H1 (cell line): ENCODE results near the gene CCDC78. TPM values are rescaled to one million over a fixed set of nuclear protein-coding genes. Genes with fewer than 3 reads are reported as not detected.

Experiments
- CTCF ChIA-PET: fragments of 300-600 bp; sonication (Branson Sonifier 250); formaldehyde crosslinking; loops from one replicate; lab custom pipeline; 2021; ENCODE audit not compliant: partially characterized antibody; lab: Charles Lee
- POLR2A ChIA-PET: fragments of 300-600 bp; sonication (Branson Sonifier 250); formaldehyde crosslinking; loops from one replicate; lab custom pipeline; 2021; ENCODE audit warnings: inconsistent platforms; ENCODE audit not compliant: partially characterized antibody; lab: Charles Lee
- DNase-seq, 2 experiments: peaks; one replicate each; pipeline versions ENCODE4 v3.0.0 to v3.0.0-alpha.2; 2010 to 2022; ENCODE audit warnings: low spot score in 2 of 2, low read depth in 1 of 2, mixed read lengths in 1 of 2
- FAIRE-seq: peaks from 2 replicates; lab custom pipeline; 2011; peaks lifted over from hg19 to GRCh38; lab: Jason Lieb, UNC
- H2AFZ ChIP-seq: 2 replicates; pipeline ENCODE4 v1.8.1; 2012; ENCODE audit warnings: low read length, inconsistent platforms
- H2AK5ac ChIP-seq: 2 replicates; pipeline ENCODE4 v1.6.1; 2013; ENCODE audit warnings: low read depth, low read length
- H2BK120ac ChIP-seq: replicated peaks from 2 replicates; pipeline ENCODE3; 2013; ENCODE audit warnings: low read depth, low read length, inconsistent platforms
- H2BK12ac ChIP-seq: 2 replicates; pipeline ENCODE4 v1.6.1; 2013; ENCODE audit warnings: low read depth, low read length
- H2BK15ac ChIP-seq: 2 replicates; pipeline ENCODE4 v1.6.1; 2013; ENCODE audit warnings: low read length
- H2BK20ac ChIP-seq: 2 replicates; pipeline ENCODE4 v1.6.1; 2013; ENCODE audit warnings: low read length
- H2BK5ac ChIP-seq: 2 replicates; pipeline ENCODE4 v1.6.1; 2013; ENCODE audit warnings: low read depth, low read length
- H3K14ac ChIP-seq: 2 replicates; pipeline ENCODE4 v1.6.1; 2013; ENCODE audit warnings: inconsistent platforms; ENCODE audit not compliant: insufficient read length
- H3K18ac ChIP-seq: 2 replicates; pipeline ENCODE4 v1.6.1; 2013; ENCODE audit warnings: low read length; ENCODE audit errors: extremely low read depth
- H3K23ac ChIP-seq: 2 replicates; pipeline ENCODE4 v1.6.1; 2013; ENCODE audit warnings: inconsistent platforms; ENCODE audit not compliant: insufficient read length
- H3K23me2 ChIP-seq: 2 replicates; pipeline ENCODE4 v1.6.1; 2013; ENCODE audit warnings: low read depth, low read length
- H3K27ac ChIP-seq: 2 replicates; pipeline ENCODE4 v1.6.1; 2011; ENCODE audit warnings: low read depth, low read length, inconsistent platforms
- H3K27me3 ChIP-seq, 4 experiments: replicated peaks in 1 of 4; 1 replicate in 1 of 4; 2 replicates in 3 of 4; pipeline versions ENCODE4 v1.6.1 to v1.8.1; 2011 to 2013; ENCODE audit warnings: low read length in 3 of 4, mild to moderate bottlenecking in 3 of 4, inconsistent platforms in 2 of 4, mixed read lengths in 2 of 4, moderate library complexity in 1 of 4; ENCODE audit not compliant: control insufficient read depth in 3 of 4, insufficient read depth in 3 of 4; ENCODE audit errors: extremely low read depth in 1 of 4
- H3K36me3 ChIP-seq, 4 experiments: 2 replicates each; pipeline versions ENCODE4 v1.6.1 to v1.8.1; 2011 to 2013; ENCODE audit warnings: mild to moderate bottlenecking in 4 of 4, low read length in 3 of 4, moderate library complexity in 2 of 4, control low read depth in 1 of 4, inconsistent platforms in 1 of 4; ENCODE audit not compliant: insufficient read depth in 4 of 4, control insufficient read depth in 2 of 4
- H3K4ac ChIP-seq: replicated peaks from 2 replicates; pipeline ENCODE3; 2013; ENCODE audit warnings: low read length, low read depth, mixed read lengths, inconsistent platforms; ENCODE audit not compliant: insufficient read length
- H3K4me1 ChIP-seq, 4 experiments: replicated peaks in 1 of 4; 1 replicate in 1 of 4; 2 replicates in 3 of 4; pipeline versions ENCODE4 v1.6.1 to v1.8.1; 2011 to 2013; ENCODE audit warnings: low read length in 3 of 4, inconsistent platforms in 2 of 4, mixed read lengths in 1 of 4; ENCODE audit not compliant: insufficient read depth in 4 of 4, control insufficient read depth in 3 of 4
- H3K4me2 ChIP-seq, 2 experiments: 2 replicates each; pipeline versions ENCODE4 v1.6.1 to v1.8.1; 2011 to 2013; ENCODE audit warnings: low read depth in 2 of 2, low read length in 2 of 2, control low read depth in 1 of 2, inconsistent platforms in 1 of 2, mild to moderate bottlenecking in 1 of 2; ENCODE audit not compliant: insufficient read depth in 1 of 2
- H3K4me3 ChIP-seq, 4 experiments: fragments of 200-600, 300-600 bp in 1 of 4; sonication (generic), shearing (Covaris generic), sonication (Bioruptor Twin) in 1 of 4; 2 replicates each; pipeline versions ENCODE4 v1.5.1 to v1.8.1; 2011 to 2016; ENCODE audit warnings: low read length in 4 of 4, low read depth in 3 of 4, control low read depth in 2 of 4, inconsistent platforms in 2 of 4, mild to moderate bottlenecking in 2 of 4, mixed read lengths in 1 of 4, moderate library complexity in 1 of 4; ENCODE audit not compliant: insufficient read depth in 2 of 4; ENCODE audit errors: extremely low read depth in 1 of 4
- H3K56ac ChIP-seq: replicated peaks from 2 replicates; pipeline ENCODE3; 2013; ENCODE audit warnings: low read depth, mild to moderate bottlenecking, mixed read lengths, low read length, inconsistent platforms; ENCODE audit not compliant: insufficient read length
- H3K79me1 ChIP-seq: 2 replicates; pipeline ENCODE4 v1.6.1; 2013; ENCODE audit warnings: low read depth, low read length, control low read depth
- H3K79me2 ChIP-seq, 2 experiments: 2 replicates each; pipeline versions ENCODE4 v1.6.1 to v1.8.1; 2012 to 2013; ENCODE audit warnings: low read length in 2 of 2, mild to moderate bottlenecking in 2 of 2, inconsistent platforms in 1 of 2; ENCODE audit not compliant: insufficient read depth in 2 of 2, control insufficient read depth in 1 of 2
- H3K9ac ChIP-seq, 4 experiments: replicated peaks in 1 of 4; 1 replicate in 1 of 4; 2 replicates in 3 of 4; pipeline versions ENCODE4 v1.6.1 to v1.8.1; 2011 to 2013; ENCODE audit warnings: low read depth in 3 of 4, low read length in 3 of 4, control low read depth in 2 of 4, mild to moderate bottlenecking in 2 of 4, moderate library complexity in 2 of 4, inconsistent platforms in 1 of 4; ENCODE audit errors: extremely low read depth in 1 of 4
- H3K9me3 ChIP-seq, 2 experiments: 2 replicates each; pipeline versions ENCODE4 v1.6.1 to v1.8.1; 2012 to 2013; ENCODE audit warnings: mild to moderate bottlenecking in 2 of 2, moderate library complexity in 2 of 2, control low read depth in 1 of 2, inconsistent platforms in 1 of 2, low read depth in 1 of 2, low read length in 1 of 2, mixed read lengths in 1 of 2; ENCODE audit not compliant: insufficient read depth in 2 of 2
- H4K20me1 ChIP-seq, 2 experiments: replicated peaks in 1 of 2; 2 replicates each; pipeline versions ENCODE3 to v1.8.1; 2011 to 2013; ENCODE audit warnings: inconsistent platforms in 2 of 2, low read length in 2 of 2, mild to moderate bottlenecking in 1 of 2; ENCODE audit not compliant: insufficient read depth in 2 of 2, control insufficient read depth in 1 of 2
- H4K5ac ChIP-seq: 2 replicates; pipeline ENCODE4 v1.6.1; 2013; ENCODE audit warnings: low read length, low read depth, mixed read lengths, inconsistent platforms; ENCODE audit not compliant: insufficient read length
- H4K8ac ChIP-seq: 2 replicates; pipeline ENCODE4 v1.8.0; 2013; ENCODE audit warnings: mild to moderate bottlenecking, moderate library complexity, low read length, inconsistent platforms; ENCODE audit not compliant: insufficient read depth; ENCODE audit errors: extremely low read depth
- H4K91ac ChIP-seq: replicated peaks from 2 replicates; pipeline ENCODE3; 2013; ENCODE audit warnings: low read length, mixed read lengths, inconsistent platforms; ENCODE audit not compliant: insufficient read length
- ASH2L ChIP-seq: fragments of 200-600, 300-600 bp; sonication (generic); IDR thresholded peaks from one replicate; pipeline ENCODE4 v1.7.1; 2017; ENCODE audit warnings: low read length
- CBX5 ChIP-seq: fragments of 300-800, 300-1000 bp; sonication (generic); IDR thresholded peaks from 2 replicates; pipeline ENCODE4 v1.7.1; 2016; ENCODE audit warnings: antibody characterized with exemption, low read length, low read depth
- CTBP2 ChIP-seq: IDR thresholded peaks from 2 replicates; pipeline ENCODE4 v1.7.0; 2011; ENCODE audit warnings: borderline replicate concordance, mild to moderate bottlenecking, moderate library complexity, mixed read lengths, low read length; ENCODE audit not compliant: insufficient read depth, insufficient read length
- JUN ChIP-seq: IDR thresholded peaks from 2 replicates; pipeline ENCODE4 v1.6.1; 2011; ENCODE audit warnings: low read depth, mild to moderate bottlenecking, improper control_type of control experiment, low read length
- PHF8 ChIP-seq: fragments of 200-600 bp; sonication (generic); conservative IDR thresholded peaks from 2 replicates; pipeline ENCODE4 v1.7.1; 2012; ENCODE audit warnings: low read depth, mild to moderate bottlenecking, inconsistent platforms, low read length, moderate library complexity
- POU5F1 ChIP-seq: IDR thresholded peaks from 2 replicates; pipeline ENCODE4 v1.6.1; 2011; ENCODE audit warnings: low read depth, mild to moderate bottlenecking, low read length, moderate library complexity
- TAF1 ChIP-seq: IDR thresholded peaks from 2 replicates; pipeline ENCODE4 v1.6.1; 2011; ENCODE audit warnings: mild to moderate bottlenecking, low read depth, low read length
- TBP ChIP-seq: IDR thresholded peaks from 2 replicates; pipeline ENCODE4 v1.6.1; 2011; ENCODE audit warnings: low read depth, low read length, improper control_type of control experiment
- YY1 ChIP-seq: IDR thresholded peaks from 2 replicates; pipeline ENCODE4 v1.6.1; 2011; ENCODE audit warnings: low read depth, mild to moderate bottlenecking, low read length
- WGBS, 2 experiments: shearing (Covaris generic) in 1 of 2; methylation state at CpG; one replicate each; pipeline versions ENCODE4 v1.1.6 to v1.1.7; 2013 to 2015; ENCODE audit warnings: low lambda C conversion rate in 2 of 2, mixed read lengths in 2 of 2, inconsistent platforms in 1 of 2, low coverage in 1 of 2, missing lambda C conversion rate in 1 of 2; ENCODE audit not compliant: insufficient replicate concordance in 2 of 2, insufficient coverage in 1 of 2, insufficient read length in 1 of 2; ENCODE audit errors: extremely low coverage in 1 of 2, missing lambda C conversion rate in 1 of 2; 5-methylcytosine and 5-hydroxymethylcytosine counted together
- polyA plus RNA-seq, 7 experiments: library from polyadenylated mRNA; depleted of rRNA in 3 of 7; stranded (reverse) in 5 of 7; unstranded in 2 of 7; fragments of >200 nt in 5 of 7; fragments of 200-250 nt in 2 of 7; gene quantifications; 1 replicate in 5 of 7; 2 replicates in 1 of 7; 4 replicates in 1 of 7; pipeline versions ENCODE4 v1.2.1 to v1.2.3, GENCODE V29; 2011 to 2013; ENCODE audit warnings: missing spikeins in 2 of 7, mixed read lengths in 2 of 7
- total RNA-seq: library from RNA; stranded (reverse); fragmentation: NEBNext Ultra II Directional; extraction: Animal tissue kit (Norgen Biotek cat#: 25700); gene quantifications from 2 replicates; pipeline ENCODE4 v1.2.1, GENCODE V29; 2021
- TF ChIP-seq, protein P1 (sequence below), 3 experiments: IDR thresholded peaks; 1 replicate in 2 of 3; 2 replicates in 1 of 3; pipeline versions ENCODE4 v1.5.1 to v1.6.1; 2011; ENCODE audit warnings: low read length in 3 of 3, mild to moderate bottlenecking in 3 of 3, inconsistent platforms in 2 of 3, low read depth in 1 of 3, moderate library complexity in 1 of 3; ENCODE audit not compliant: insufficient read depth in 1 of 3; ENCODE audit errors: control extremely low read depth in 1 of 3

Gene CCDC78
- total and polyA plus RNA-seq, 2 of the 8 experiments (the other 6 are each of a cell fraction or from before 2014, with no cell fraction given) = 7.1 to 8.5 TPM

- no peak overlapping the region for H2AK5ac ChIP-seq
- no peak overlapping the region for H2BK12ac ChIP-seq
- no peak overlapping the region for H3K23ac ChIP-seq
- no peak overlapping the region for H4K5ac ChIP-seq
- no peak overlapping the region for H3K56ac ChIP-seq
- H3K79me1 ChIP-seq = no peaks in the 10 kb centered on the region
- POLR2A ChIA-PET = interaction anchor here (0.7 to 1.9 kb wide), 7 partner anchors 9 to 112 kb away, joined by 3 to 7 read pairs (median 4); partner anchors contain the start of genes CHTF18, MSLN and RPUSD1
- no peak overlapping the region for H2BK120ac ChIP-seq
- FAIRE-seq (no peak), DNase-seq (no peak)
- H3K14ac ChIP-seq = no peak overlapping the region
- H2BK5ac ChIP-seq = no peak overlapping the region
- WGBS, 2 experiments = 94% methylated on average over 33 of the region's 39 CpGs; no CpG with 5 or more reads in 1 of the 2 experiments
- no peak overlapping the region for H4K8ac ChIP-seq
- no peak overlapping the region for H3K27ac ChIP-seq
- H4K91ac ChIP-seq = no peak overlapping the region
- no peak overlapping the region for H3K9ac ChIP-seq
- H3K4ac ChIP-seq = no peak overlapping the region
- no peaks in the 10 kb centered on the region for H3K27me3 ChIP-seq
- no peaks in the 10 kb centered on the region for H4K20me1 ChIP-seq
- peaks cover 3 to 12% (median 5%) of the 10 kb centered on the region in 4 experiments; a peak in 5 of 7 replicates for H3K4me1 ChIP-seq
- H2BK20ac ChIP-seq = no peak overlapping the region
- H3K4me3 ChIP-seq = no peak overlapping the region
- no peaks in the 10 kb centered on the region for H3K79me2 ChIP-seq
- H3K36me3 ChIP-seq = no peaks in the 10 kb centered on the region
- no peak overlapping the region for H3K4me2 ChIP-seq
- CTCF ChIA-PET = interaction anchor here (0.5 to 35.8 kb wide), 7 partner anchors 7 to 380 kb away, joined by 3 to 977 read pairs (median 18); partner anchors contain the start of genes ANTKMT, CCDC78, CIAO3 and FBXL16
- no peak overlapping the region for H2BK15ac ChIP-seq
- no peak overlapping the region for H3K18ac ChIP-seq
- H3K23me2 ChIP-seq = no peaks in the 10 kb centered on the region
- H3K9me3 ChIP-seq = no peaks in the 10 kb centered on the region
- no peak overlapping the region for H2AFZ ChIP-seq
- no peak for TF ChIP-seq YY1
- no peak for TF ChIP-seq CBX5
- TF ChIP-seq JUN = no peak
- TF ChIP-seq TAF1 = no peak
- TF ChIP-seq TBP = no peak
- TF ChIP-seq PHF8 = no peak
- TF ChIP-seq CTBP2 = no peak
- no peak for TF ChIP-seq ASH2L
- TF ChIP-seq, protein P1, sequence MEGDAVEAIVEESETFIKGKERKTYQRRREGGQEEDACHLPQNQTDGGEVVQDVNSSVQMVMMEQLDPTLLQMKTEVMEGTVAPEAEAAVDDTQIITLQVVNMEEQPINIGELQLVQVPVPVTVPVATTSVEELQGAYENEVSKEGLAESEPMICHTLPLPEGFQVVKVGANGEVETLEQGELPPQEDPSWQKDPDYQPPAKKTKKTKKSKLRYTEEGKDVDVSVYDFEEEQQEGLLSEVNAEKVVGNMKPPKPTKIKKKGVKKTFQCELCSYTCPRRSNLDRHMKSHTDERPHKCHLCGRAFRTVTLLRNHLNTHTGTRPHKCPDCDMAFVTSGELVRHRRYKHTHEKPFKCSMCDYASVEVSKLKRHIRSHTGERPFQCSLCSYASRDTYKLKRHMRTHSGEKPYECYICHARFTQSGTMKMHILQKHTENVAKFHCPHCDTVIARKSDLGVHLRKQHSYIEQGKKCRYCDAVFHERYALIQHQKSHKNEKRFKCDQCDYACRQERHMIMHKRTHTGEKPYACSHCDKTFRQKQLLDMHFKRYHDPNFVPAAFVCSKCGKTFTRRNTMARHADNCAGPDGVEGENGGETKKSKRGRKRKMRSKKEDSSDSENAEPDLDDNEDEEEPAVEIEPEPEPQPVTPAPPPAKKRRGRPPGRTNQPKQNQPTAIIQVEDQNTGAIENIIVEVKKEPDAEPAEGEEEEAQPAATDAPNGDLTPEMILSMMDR (IDR thresholded peaks at IDR 0.05; ENCODE audit: control extremely low read depth in 1 of 3, insufficient read depth in 1 of 3, low read depth in 1 of 3, low read length in 3 of 3) = no peak
- no peak for TF ChIP-seq POU5F1
These were observed 21.9 kb upstream of the CCDC78 start for GRCh38 chr16:747978-748746.
